Liver (tissue), 9 donors: ENCODE results near the gene PLD3. TPM values are rescaled to one million over a fixed set of nuclear protein-coding genes. Genes with fewer than 3 reads are reported as not detected.

ENCODE experiments used
- DNase-seq: peaks from one replicate; pipeline ENCODE4 v3.0.0-alpha.2; 2017; ENCODE audit warnings: low spot score
- H3K27ac ChIP-seq, 2 donors: one replicate each; pipeline ENCODE4 v1.7.0; 2013; ENCODE audit warnings: inconsistent platforms in 2 of 2, low read length in 2 of 2, control low read depth in 1 of 2, low read depth in 1 of 2, mild to moderate bottlenecking in 1 of 2
- H3K27me3 ChIP-seq, 4 donors: one replicate each; pipeline versions ENCODE4 v1.6.1 to v1.7.0; 2013; ENCODE audit warnings: low read length in 3 of 4, inconsistent platforms in 1 of 4, mild to moderate bottlenecking in 1 of 4, moderate library complexity in 1 of 4; ENCODE audit not compliant: control insufficient read depth in 4 of 4, insufficient read depth in 4 of 4
- H3K36me3 ChIP-seq, 4 donors: one replicate each; pipeline versions ENCODE4 v1.6.1 to v1.7.0; 2013; ENCODE audit warnings: low read length in 3 of 4, mild to moderate bottlenecking in 3 of 4, low read depth in 1 of 4, moderate library complexity in 1 of 4; ENCODE audit not compliant: control insufficient read depth in 4 of 4, insufficient read depth in 3 of 4
- H3K4me1 ChIP-seq, 4 donors: one replicate each; pipeline versions ENCODE4 v1.6.1 to v1.7.0; 2013; ENCODE audit warnings: low read length in 3 of 4, mild to moderate bottlenecking in 3 of 4, moderate library complexity in 1 of 4; ENCODE audit not compliant: control insufficient read depth in 4 of 4, insufficient read depth in 4 of 4
- H3K4me3 ChIP-seq, 3 donors: one replicate each; pipeline versions ENCODE4 v1.6.1 to v1.7.0; 2013; ENCODE audit warnings: low read length in 3 of 3, control low read depth in 1 of 3, low read depth in 1 of 3, mild to moderate bottlenecking in 1 of 3
- H3K9ac ChIP-seq, 2 donors: one replicate each; pipeline ENCODE4 v1.7.0; 2013; ENCODE audit warnings: low read length in 2 of 2, mild to moderate bottlenecking in 2 of 2, moderate library complexity in 2 of 2, control low read depth in 1 of 2, low read depth in 1 of 2
- H3K9me3 ChIP-seq, 4 donors: one replicate each; pipeline versions ENCODE4 v1.6.1 to v1.7.0; 2013; ENCODE audit warnings: low read length in 3 of 4; ENCODE audit not compliant: control insufficient read depth in 4 of 4
- ATF3 ChIP-seq: IDR thresholded peaks from 2 replicates; pipeline ENCODE4 v1.6.1; 2016; ENCODE audit warnings: antibody characterized with exemption
- CTCF ChIP-seq: fragments of 150-350 bp; IDR thresholded peaks from 2 replicates; pipeline ENCODE4 v1.5.1; 2017; ENCODE audit warnings: improper control_type of control experiment, low read depth, low read length; ENCODE audit not compliant: missing input control
- EGR1 ChIP-seq, 2 donors: IDR thresholded peaks; 2 replicates each; pipeline ENCODE4 v1.6.1; 2016 to 2018; ENCODE audit warnings: antibody characterized with exemption in 2 of 2, low read depth in 2 of 2
- FOXA1 ChIP-seq: IDR thresholded peaks from 2 replicates; pipeline ENCODE4 v1.6.1; 2016; ENCODE audit warnings: antibody characterized with exemption
- FOXA2 ChIP-seq: IDR thresholded peaks from 2 replicates; pipeline ENCODE4 v1.6.1; 2016; ENCODE audit warnings: antibody characterized with exemption
- GABPA ChIP-seq, 2 donors: IDR thresholded peaks in 1 of 2; conservative IDR thresholded peaks in 1 of 2; 2 replicates each; pipeline ENCODE4 v1.6.1; 2016; ENCODE audit warnings: antibody characterized with exemption in 2 of 2, mild to moderate bottlenecking in 1 of 2, moderate library complexity in 1 of 2
- HNF4A ChIP-seq, 2 donors: conservative IDR thresholded peaks; 2 replicates each; pipeline ENCODE4 v1.6.1; 2016; ENCODE audit warnings: antibody characterized with exemption in 2 of 2, mild to moderate bottlenecking in 2 of 2
- JUND ChIP-seq, 2 donors: IDR thresholded peaks; 2 replicates each; pipeline ENCODE4 v1.6.1; 2016; ENCODE audit warnings: antibody characterized with exemption in 2 of 2
- NR2F2 ChIP-seq: IDR thresholded peaks from 2 replicates; pipeline ENCODE4 v1.6.1; 2016; ENCODE audit warnings: antibody characterized with exemption
- RAD21 ChIP-seq, 2 donors: IDR thresholded peaks; 2 replicates each; pipeline ENCODE4 v1.6.1; 2016; ENCODE audit warnings: antibody characterized with exemption in 2 of 2, mild to moderate bottlenecking in 2 of 2
- REST ChIP-seq: IDR thresholded peaks from 2 replicates; pipeline ENCODE4 v1.6.1; 2016; ENCODE audit warnings: antibody characterized with exemption, mild to moderate bottlenecking
- RXRA ChIP-seq, 2 donors: IDR thresholded peaks; 2 replicates each; pipeline ENCODE4 v1.6.1; 2017 to 2018; ENCODE audit warnings: antibody characterized with exemption in 2 of 2, mild to moderate bottlenecking in 1 of 2
- SP1 ChIP-seq: IDR thresholded peaks from 2 replicates; pipeline ENCODE4 v1.6.1; 2018; ENCODE audit warnings: antibody characterized with exemption, mild to moderate bottlenecking
- TAF1 ChIP-seq: conservative IDR thresholded peaks from 2 replicates; pipeline ENCODE4 v1.6.1; 2016; ENCODE audit warnings: antibody characterized with exemption, mild to moderate bottlenecking
- YY1 ChIP-seq: IDR thresholded peaks from 2 replicates; pipeline ENCODE4 v1.6.1; 2016; ENCODE audit warnings: antibody characterized with exemption, mild to moderate bottlenecking
- ZBTB33 ChIP-seq: IDR thresholded peaks from 2 replicates; pipeline ENCODE4 v1.6.1; 2016; ENCODE audit warnings: antibody characterized with exemption
- WGBS: extraction: QIAGEN DNeasy Blood & Tissue Kit; methylation state at CpG from one replicate; pipeline ENCODE4 v1.1.7; 2013; 5-methylcytosine and 5-hydroxymethylcytosine counted together
- polyA plus RNA-seq, 2 donors: library from polyadenylated mRNA; stranded (reverse) in 1 of 2; unstranded in 1 of 2; fragments of 200-250 nt in 1 of 2; fragments of >200 nt in 1 of 2; fragmentation: Nextera tagmentation in 1 of 2; extraction: Ambion mirVana in 1 of 2; gene quantifications; one replicate each; pipeline versions ENCODE4 v1.2.1 to v1.2.3, GENCODE V29; 2013 to 2015
- total RNA-seq, 2 donors: library from RNA; depleted of rRNA; stranded (reverse); fragments of >200 nt; gene quantifications; one replicate each; pipeline ENCODE4 v1.2.3, GENCODE V29; 2014
- donor health status: healthy.
- donor health status: healthy.
- donor health status: healthy.
- donor health status: healthy.
- donor health status: healthy.

Gene PLD3
- total and polyA plus RNA-seq, 4 donors: 56.0 to 125 (median 105) TPM

GRCh38 chr19:40367577-40368434, 19.3 kb downstream of the PLD3 start:
- Histone ChIP-seq H3K9ac (no peak overlapping the region), H3K4me3 (no peak overlapping the region), H3K9me3 (no peaks in the 10 kb centered on the region), H3K27me3 (no peaks in the 10 kb centered on the region), H3K36me3 (peaks cover under 1 to 33% (median 13%) of the 10 kb centered on the region in 4 donors), H3K27ac (no peak overlapping the region), H3K4me1 (no peaks in the 10 kb centered on the region)
- TF ChIP-seq SP1: no peak
- no peak for TF ChIP-seq YY1
- TF ChIP-seq TAF1: no peak
- no peak for TF ChIP-seq HNF4A (conservative IDR thresholded peaks at IDR 0.05)
- no peak for TF ChIP-seq RXRA (IDR thresholded peaks at IDR 0.05)
- TF ChIP-seq GABPA (IDR thresholded peaks at IDR 0.05 in 1 of 2, conservative IDR thresholded peaks at IDR 0.05 in 1 of 2): no peak
- TF ChIP-seq JUND (IDR thresholded peaks at IDR 0.05): no peak
- no peak for TF ChIP-seq ZBTB33
- no peak for TF ChIP-seq ATF3
- no peak for TF ChIP-seq NR2F2
- no peak for TF ChIP-seq FOXA2
- TF ChIP-seq CTCF: no peak
- no peak for TF ChIP-seq FOXA1
- TF ChIP-seq REST: no peak
- 96% methylated on average over 16 of the region's 16 CpGs for WGBS
- no peak for DNase-seq

- H3K4me3 ChIP-seq: no peak overlapping the region
- no peaks in the 10 kb centered on the region for H3K9me3 ChIP-seq
- DNase-seq: no peak
- H3K27me3 ChIP-seq: no peaks in the 10 kb centered on the region
- no peak overlapping the region for H3K27ac ChIP-seq
- no peak overlapping the region for H3K9ac ChIP-seq
- no peaks in the 10 kb centered on the region for H3K4me1 ChIP-seq
- WGBS: 94% methylated on average over 12 of the region's 12 CpGs
- H3K36me3 ChIP-seq: peaks cover 5 to 46% (median 18%) of the 10 kb centered on the region in 4 donors
- no peak for TF ChIP-seq FOXA1
- no peak for TF ChIP-seq GABPA (IDR thresholded peaks at IDR 0.05 in 1 of 2, conservative IDR thresholded peaks at IDR 0.05 in 1 of 2)
- TF ChIP-seq NR2F2: no peak
- no peak for TF ChIP-seq EGR1 (IDR thresholded peaks at IDR 0.05; ENCODE audit: low read depth in 2 of 2)
- no peak for TF ChIP-seq HNF4A (conservative IDR thresholded peaks at IDR 0.05)
- no peak for TF ChIP-seq CTCF
- no peak for TF ChIP-seq FOXA2
- no peak for TF ChIP-seq YY1
- no peak for TF ChIP-seq REST
- no peak for TF ChIP-seq RAD21 (IDR thresholded peaks at IDR 0.05)
These were observed 21.3 kb downstream of the PLD3 start for GRCh38 chr19:40369797-40370196.
